GM12801 (cell line): ENCODE results near the gene CLCN1.

Source experiments
- CTCF ChIP-seq: IDR thresholded peaks from one replicate; pipeline ENCODE4 v1.5.1; 2011; ENCODE audit warnings: control low read depth; ENCODE audit not compliant: insufficient read length; ENCODE audit errors: extremely low read depth

Gene CLCN1

GRCh38 chr7:143322760-143323633 is 7.1 kb downstream of the CLCN1 start:
- TF ChIP-seq CTCF: no peak

- TF ChIP-seq CTCF: no peak
Observed at GRCh38 chr7:143323653-143324052, 7.7 kb downstream of the CLCN1 start.

- TF ChIP-seq CTCF: no peak
Observed at GRCh38 chr7:143325240-143325639, 9.3 kb downstream of the CLCN1 start.

- TF ChIP-seq CTCF: no peak
Observed at GRCh38 chr7:143327903-143328302, 12.0 kb downstream of the CLCN1 start.

- no peak for TF ChIP-seq CTCF
Observed at GRCh38 chr7:143329471-143330170, 13.7 kb downstream of the CLCN1 start.

- TF ChIP-seq CTCF: no peak
Observed at GRCh38 chr7:143331179-143331801, 15.4 kb downstream of the CLCN1 start.

GRCh38 chr7:143334244-143334643 is 18.3 kb downstream of the CLCN1 start:
- TF ChIP-seq CTCF: no peak
